Heart left ventricle (tissue), 16 donors: ENCODE measurements around the gene PCDHA7. TPM values are rescaled to one million over a fixed set of nuclear protein-coding genes. Genes with fewer than 3 reads are reported as not detected.
"Not testable (repeated sequence)": the region's sequence is repeated elsewhere in the genome, so short reads cannot be mapped to it uniquely, and the experiment has no call there.

Source experiments
- ATAC-seq, 4 donors: fragments of 200-7000 bp; cut with Tn5 transposase; one replicate each; pipeline ENCODE4 v1.9.1; 2020 to 2022; ENCODE audit warnings: moderate library complexity in 4 of 4, mild to moderate bottlenecking in 3 of 4, moderate number of reproducible peaks in 1 of 4
- DNase-seq, 5 donors: peaks; one replicate each; pipeline ENCODE4 v3.0.0-alpha.2; 2020
- H3K27ac ChIP-seq, 12 donors: fragments of 200-600 bp; sonication (generic) in 4 of 12; one replicate each; pipeline versions ENCODE4 v1.5.0 to v1.8.0; 2016 to 2022; ENCODE audit warnings: mild to moderate bottlenecking in 2 of 12
- H3K27me3 ChIP-seq, 9 donors: fragments of 200-600 bp; sonication (generic) in 2 of 9; one replicate each; pipeline versions ENCODE4 v1.5.1 to v1.8.0; 2016 to 2022; ENCODE audit warnings: mild to moderate bottlenecking in 3 of 9
- H3K36me3 ChIP-seq, 9 donors: fragments of 200-600 bp; sonication (generic) in 2 of 9; one replicate each; pipeline versions ENCODE4 v1.5.0 to v1.8.0; 2018 to 2022; ENCODE audit warnings: mild to moderate bottlenecking in 2 of 9
- H3K4me1 ChIP-seq, 12 donors: fragments of 200-600 bp; sonication (generic) in 4 of 12; one replicate each; pipeline versions ENCODE4 v1.5.0 to v1.8.0; 2016 to 2022; ENCODE audit warnings: mild to moderate bottlenecking in 3 of 12
- H3K4me3 ChIP-seq, 12 donors: fragments of 200-600 bp; sonication (generic) in 4 of 12; one replicate each; pipeline versions ENCODE4 v1.5.0 to v1.8.0; 2017 to 2022; ENCODE audit warnings: mild to moderate bottlenecking in 9 of 12, moderate library complexity in 4 of 12
- H3K9me3 ChIP-seq, 12 donors: fragments of 200-600 bp; sonication (generic) in 4 of 12; one replicate each; pipeline versions ENCODE4 v1.5.0 to v1.8.0; 2016 to 2022; ENCODE audit warnings: mild to moderate bottlenecking in 1 of 12
- CTCF ChIP-seq, 12 donors: fragments of 200-600 bp; sonication (generic) in 4 of 12; IDR thresholded peaks; one replicate each; pipeline versions ENCODE4 v1.5.0 to v1.8.0; 2018 to 2022; ENCODE audit warnings: antibody characterized with exemption in 12 of 12, mild to moderate bottlenecking in 5 of 12
- POLR2A ChIP-seq, 2 donors: fragments of 450-650 bp; IDR thresholded peaks; one replicate each; pipeline ENCODE4 v1.6.1; 2017; ENCODE audit warnings: antibody characterized with exemption in 2 of 2, mild to moderate bottlenecking in 2 of 2, moderate library complexity in 2 of 2
- WGBS, 4 donors: extraction: QIAGEN DNeasy Blood & Tissue Kit in 2 of 4; methylation state at CpG; one replicate each; pipeline versions ENCODE4 v1.1.5 to v1.1.7; 2013 to 2018; 5-methylcytosine and 5-hydroxymethylcytosine counted together
- intact Hi-C, 10 donors: fragments of 100-400 bp; cut with DNase I; formaldehyde crosslinking; loops; one replicate each; pipeline versions ENCODE4 v1.11.1 to v1.14.2; 2022
- polyA plus RNA-seq, 2 donors: library from polyadenylated mRNA; stranded (reverse); fragments of 200-250 nt; gene quantifications; one replicate each; pipeline ENCODE4 v1.2.3, GENCODE V29; 2013
- total RNA-seq, 9 donors: library from RNA; depleted of rRNA in 2 of 9; stranded (reverse); fragments of >200 nt in 2 of 9; fragmentation: NEBNext Ultra II Directional in 3 of 9; extraction: Animal tissue kit (Norgen Biotek cat#: 25700) in 3 of 9; gene quantifications; one replicate each; pipeline versions ENCODE4 v1.1.0 to v1.2.4, GENCODE V29; 2016 to 2023
- donor health status: ischemic (EF 13 %, LVEDD 7.1; RV severe dilation, severe dysfunction).
- donor health status: healthy with polysubstance abuse.
- donor health status: DM: no; HTN: yes; CAD: no.
- donor health status: DM: no; HTN: no; CAD: no.
- donor health status: ischemic (EF 25% LVEDD 6.9; RV normal size, moderate dysfunction).
- donor health status: ischemic (EF 25% LVEDD 5.7; RV mildly dilated, moderate dysfunction).
- donor health status: healthy.
- donor health status: DM: yes; HTN: yes; CAD: no.
- donor health status: ischemic (EF 35%, LVEDD 5.7; RV mildly dilated, moderate dysfunction).
- donor health status: nonischemic (EF 11% LVEDD 7.7; RV severe dilation, severe dysfunction).
- donor health status: DM: yes; HTN: yes; CAD: no.
- donor health status: PGD.
- donor health status: ischemic (EF 29% LVEDD 5.4; RV normal size, mild dysfunction).
- donor health status: nonischemic (EF 23%, LVEDD 6.1; RV moderate dilation, normal function).

Gene PCDHA7
- total and polyA plus RNA-seq, 11 donors: 0.03 to 0.27 (median 0.16) TPM; not detected in 6

GRCh38 chr5:140835622-140836510, 1.8 kb downstream of the PCDHA7 start:
- Histone ChIP-seq H3K9me3 (peaks cover 0 to 31% (median 8%) of the 10 kb centered on the region in 12 donors), H3K27ac (no peak overlapping the region), H3K27me3 (peaks cover 9 to 91% (median 24%) of the 10 kb centered on the region in 9 donors), H3K4me1 (no peaks in the 10 kb centered on the region), H3K4me3 (no peak overlapping the region), H3K36me3 (no peaks in the 10 kb centered on the region)
- no peak for ATAC-seq
- intact Hi-C loops: loop anchor here in 2 of 10 donors (10.0 kb wide), 2 partner anchors 209 to 219 kb away; partner anchors contain the start of gene PCDHB1 (in 1 of the 2)
- DNase-seq: peak in 2 of 5 donors; percentile 21 to 55
- 33 to 50% (median 44%) methylated on average over 36 to 103 of the region's 103 CpGs for WGBS, 4 donors
- TF ChIP-seq CTCF (IDR thresholded peaks at IDR 0.05) (no peak), POLR2A (IDR thresholded peaks at IDR 0.05) (no peak)

- TF ChIP-seq CTCF (IDR thresholded peaks at IDR 0.05): peak in 5 of 12 donors; percentile 8 to 22 (median 20)
- TF ChIP-seq POLR2A (IDR thresholded peaks at IDR 0.05): no peak
- DNase-seq: no peak
- ATAC-seq: no peak
- H3K4me3 ChIP-seq: no peak within 1 kb of the TSS
- H3K4me1 ChIP-seq: no peaks in the 10 kb centered on the region
- intact Hi-C loops: no loop called here
- H3K27me3 ChIP-seq: peaks cover 0 to 79% (median 13%) of the 10 kb centered on the region in 9 donors
- H3K27ac ChIP-seq: no peak within 1 kb of the TSS
- WGBS, 4 donors: 19 to 27% (median 22%) methylated on average over 23 to 47 of the region's 47 CpGs
- no peaks in the 10 kb centered on the region for H3K36me3 ChIP-seq
- peaks cover 0 to 44% (median 9%) of the 10 kb centered on the region in 12 donors for H3K9me3 ChIP-seq
Measured at GRCh38 chr5:140840978-140841962, 7.2 kb downstream of the PCDHA7 start, which contains the start of gene PCDHA8. TSS of gene PCDHA8 (plus strand) at chr5:140841187. CDS start at chr5:140841322, 135 bp downstream.

GRCh38 chr5:140842798-140843733, 9.0 kb downstream of the PCDHA7 start:
- H3K4me3 ChIP-seq: no peak overlapping the region
- peaks cover 0 to 82% (median 15%) of the 10 kb centered on the region in 9 donors for H3K27me3 ChIP-seq
- TF ChIP-seq POLR2A (IDR thresholded peaks at IDR 0.05) (no peak), CTCF (IDR thresholded peaks at IDR 0.05) (no peak)
- DNase-seq: no peak
- no peaks in the 10 kb centered on the region for H3K4me1 ChIP-seq
- peaks cover 0 to 44% (median 14%) of the 10 kb centered on the region in 12 donors for H3K9me3 ChIP-seq
- no peak for ATAC-seq
- intact Hi-C loops: no loop called here
- H3K27ac ChIP-seq: no peak overlapping the region
- no peaks in the 10 kb centered on the region for H3K36me3 ChIP-seq
- 36 to 49% (median 43%) methylated on average over 12 to 87 of the region's 87 CpGs for WGBS, 4 donors

- H3K36me3 ChIP-seq, H3K4me1 ChIP-seq, intact Hi-C loops, ATAC-seq, H3K4me3 ChIP-seq, H3K27ac ChIP-seq, DNase-seq: not testable (repeated sequence)
- 12 to 23% (median 19%) methylated on average over 14 to 46 of the region's 48 CpGs for WGBS, 4 donors
- peaks cover 0 to 29% (median 10%) of the 10 kb centered on the region in 12 donors for H3K9me3 ChIP-seq
- peaks cover 0 to 64% (median 17%) of the 10 kb centered on the region in 9 donors for H3K27me3 ChIP-seq
Measured at GRCh38 chr5:140848139-140849102, 14.4 kb downstream of the PCDHA7 start, which contains the start of gene PCDHA9. TSS of gene PCDHA9 (plus strand) at chr5:140848382. CDS start at chr5:140848496, 114 bp downstream.
